HepG2 (cell line): ENCODE measurements around the gene ZNF148. TPM values are rescaled to one million over a fixed set of nuclear protein-coding genes. Genes with fewer than 3 reads are reported as not detected.

Experiments used
- ATAC-seq: fragments of 200-7000 bp; cut with Tn5 transposase; 3 replicates; pipeline ENCODE4 v1.9.1; 2020; ENCODE audit warnings: mild to moderate bottlenecking, moderate library complexity
- BruUV-seq: library from RNA; stranded (reverse); fragments of 400-500 nt; replicated peaks from 2 replicates; lab custom pipeline; 2021; lab: Mats Ljungman, UMichigan
- CTCF ChIA-PET: fragments of 300-600 bp; formaldehyde crosslinking; extraction: SDS; loops from one replicate; lab custom pipeline; 2021; ENCODE audit warnings: low total read pairs, inconsistent platforms, low intra/inter-chr PET ratio; lab: Yijun Ruan, JAX
- POLR2A ChIA-PET: fragments of 350-600 bp; sonication (Branson Sonifier 250); formaldehyde crosslinking; loops from one replicate; lab custom pipeline; 2020; ENCODE audit warnings: antibody characterized with exemption, inconsistent platforms; lab: Yijun Ruan, JAX
- DNase-seq: peaks from one replicate; pipeline ENCODE4 v3.0.0-alpha.2; 2015; ENCODE audit warnings: low spot score
- FAIRE-seq: peaks from 3 replicates; lab custom pipeline; 2011; peaks lifted over from hg19 to GRCh38; lab: Jason Lieb, UNC
- H2AFZ ChIP-seq: one replicate; pipeline ENCODE4 v1.6.1; 2011; ENCODE audit warnings: low read length, inconsistent platforms
- H3K27ac ChIP-seq: fragments of 300-600 bp; 3 replicates; pipeline ENCODE4 v1.8.0; 2011; ENCODE audit warnings: mixed run types, mild to moderate bottlenecking, mixed read lengths, low read length, inconsistent platforms; ENCODE audit not compliant: insufficient read depth; ENCODE audit errors: extremely low read length
- H3K27me3 ChIP-seq, 2 experiments: fragments of 200-600 bp in 1 of 2; 2 replicates in 1 of 2; 3 replicates in 1 of 2; pipeline versions ENCODE4 v1.6.0 to v1.8.0; 2011; ENCODE audit warnings: low read length in 2 of 2, mild to moderate bottlenecking in 2 of 2, moderate library complexity in 2 of 2, inconsistent platforms in 1 of 2; ENCODE audit not compliant: insufficient read depth in 2 of 2, control insufficient read depth in 1 of 2
- H3K36me3 ChIP-seq, 2 experiments: fragments of 200-600 bp in 1 of 2; replicated peaks in 1 of 2; 2 replicates in 1 of 2; 3 replicates in 1 of 2; pipeline versions ENCODE4 v1.5.1 to v1.8.0; 2011; ENCODE audit warnings: low read length in 2 of 2, inconsistent platforms in 1 of 2; ENCODE audit not compliant: insufficient read depth in 2 of 2, control insufficient read depth in 1 of 2
- H3K4me1 ChIP-seq: 2 replicates; pipeline ENCODE4 v1.5.1; 2012; ENCODE audit warnings: low read length, inconsistent platforms; ENCODE audit not compliant: insufficient read depth
- H3K4me2 ChIP-seq: 2 replicates; pipeline ENCODE4 v1.6.0; 2011; ENCODE audit warnings: low read depth, low read length, inconsistent platforms
- H3K4me3 ChIP-seq, 3 experiments: fragments of 200-600 bp in 1 of 3; sonication (generic), shearing (Covaris generic) in 1 of 3; replicated peaks in 1 of 3; 2 replicates each; pipeline ENCODE4 v1.5.1; 2011 to 2016; ENCODE audit warnings: low read length in 3 of 3, inconsistent platforms in 2 of 3, low read depth in 2 of 3, mild to moderate bottlenecking in 2 of 3, control low read depth in 1 of 3, mixed read lengths in 1 of 3; ENCODE audit not compliant: insufficient read depth in 1 of 3
- H3K79me2 ChIP-seq: one replicate; pipeline ENCODE4 v1.6.1; 2011; ENCODE audit warnings: low read length, inconsistent platforms; ENCODE audit not compliant: insufficient read depth
- H3K9ac ChIP-seq: 2 replicates; pipeline ENCODE4 v1.6.0; 2011; ENCODE audit warnings: mild to moderate bottlenecking, low read depth, low read length, inconsistent platforms; ENCODE audit not compliant: insufficient read depth
- H3K9me3 ChIP-seq: 2 replicates; pipeline ENCODE4 v1.5.1; 2012; ENCODE audit warnings: mild to moderate bottlenecking, low read length
- H4K20me1 ChIP-seq: 2 replicates; pipeline ENCODE4 v1.6.0; 2011; ENCODE audit warnings: inconsistent platforms, mild to moderate bottlenecking, low read length, moderate library complexity; ENCODE audit not compliant: insufficient read depth
- CREB1 ChIP-seq, 2 experiments: fragments of 450-650 bp in 1 of 2; IDR thresholded peaks; 2 replicates each; pipeline ENCODE4 v1.6.1; 2016 to 2017; ENCODE audit warnings: control low read depth in 1 of 2, mild to moderate bottlenecking in 1 of 2, missing compliant biosample characterization in 1 of 2, missing genetic modification characterization in 1 of 2
- NAIF1 ChIP-seq: sonication (generic); formaldehyde crosslinking; IDR thresholded peaks from 2 replicates; pipeline ENCODE4 v1.5.0; 2020; ENCODE audit warnings: mild to moderate bottlenecking, missing genetic modification reagents, borderline replicate concordance
- TGIF2 ChIP-seq: IDR thresholded peaks from 2 replicates; pipeline ENCODE4 v1.6.1; 2016; ENCODE audit warnings: control low read depth, missing compliant biosample characterization
- THRA ChIP-seq: sonication (generic); formaldehyde crosslinking; IDR thresholded peaks from 2 replicates; pipeline ENCODE4 v1.4.0; 2020; ENCODE audit warnings: missing genetic modification reagents, borderline replicate concordance
- TRAFD1 ChIP-seq: sonication (generic); formaldehyde crosslinking; IDR thresholded peaks from 2 replicates; pipeline ENCODE4 v1.5.1; 2020; ENCODE audit warnings: missing genetic modification reagents, mild to moderate bottlenecking, borderline replicate concordance
- ZBTB3 ChIP-seq: sonication (generic); formaldehyde crosslinking; IDR thresholded peaks from 2 replicates; pipeline ENCODE4 v1.4.0; 2020; ENCODE audit warnings: low read depth, mild to moderate bottlenecking, moderate library complexity, missing genetic modification reagents, borderline replicate concordance
- ZNF709 ChIP-seq: sonication (generic); formaldehyde crosslinking; IDR thresholded peaks from 2 replicates; pipeline ENCODE4 v1.5.0; 2020; ENCODE audit warnings: mild to moderate bottlenecking, missing genetic modification reagents
- WGBS: methylation state at CpG from one replicate; pipeline ENCODE4 v1.1.6; 2017; ENCODE audit warnings: low lambda C conversion rate; 5-methylcytosine and 5-hydroxymethylcytosine counted together
- in situ Hi-C: cut with HindIII; loops from 2 replicates; pipeline ENCODE4 v1.10.0; 2017; ENCODE audit warnings: low pct_unique_long_range_greater_than_20kb; ENCODE audit not compliant: extremely low pct_ligation_motif_present
- intact Hi-C: fragments of 100-400 bp; cut with micrococcal nuclease; formaldehyde crosslinking; loops from one replicate; pipeline ENCODE4 v1.10.0; 2022; ENCODE audit not compliant: unreplicated experiment
- polyA plus RNA-seq, 8 experiments: library from polyadenylated mRNA; depleted of rRNA in 3 of 8; stranded (reverse) in 7 of 8; unstranded in 1 of 8; fragments of >200 nt; fragmentation: Illumina TruSeq in 4 of 8; extraction: Trizol in 4 of 8; gene quantifications; 2 replicates each; pipeline versions ENCODE4 v1.2.1 to v1.2.3, GENCODE V29; 2011 to 2016; ENCODE audit warnings: low read depth in 4 of 8, missing spikeins in 1 of 8, mixed read lengths in 1 of 8; ENCODE audit not compliant: insufficient read depth in 1 of 8
- total RNA-seq, 5 experiments: library from RNA; depleted of rRNA; stranded (reverse); fragments of >200 nt; fragmentation: Illumina TruSeq; extraction: Trizol; gene quantifications; 2 replicates each; pipeline ENCODE4 v1.2.3, GENCODE V29; 2016; ENCODE audit warnings: low read depth in 1 of 5

Gene ZNF148
- total and polyA plus RNA-seq, 2 of the 13 experiments (the other 11 are each of a cell fraction or from before 2014, with no cell fraction given), result 10.6 to 36.1 TPM

- in situ Hi-C loops, result no loop called here
- Histone ChIP-seq H3K9me3 (no peaks in the 10 kb centered on the region), H3K9ac (no peak overlapping the region)
- TF ChIP-seq TGIF2 (CRISPR knock-in tag) (no peak), NAIF1 (CRISPR knock-in tag) (no peak), ZNF709 (CRISPR knock-in tag) (no peak), CREB1 (IDR thresholded peaks at IDR 0.05) (no peak), CREB1 (CRISPR knock-in tag; IDR thresholded peaks at IDR 0.05) (no peak), THRA (CRISPR knock-in tag) (no peak), TRAFD1 (CRISPR knock-in tag) (no peak), ZBTB3 (CRISPR knock-in tag) (no peak)
- TF ChIP-seq, all 625 proteins: peak for 0
- FAIRE-seq, result no peak
- ChIA-PET CTCF (no interaction called here), POLR2A (no interaction called here)
- H3K27ac ChIP-seq, result no peak overlapping the region
- H3K27me3 ChIP-seq, result no peaks in the 10 kb centered on the region
- intact Hi-C loops, result no loop called here
- no peak overlapping the region for H2AFZ ChIP-seq
- ATAC-seq, result no peak
- H3K4me2 ChIP-seq, result no peak overlapping the region
- H4K20me1 ChIP-seq, result no peaks in the 10 kb centered on the region
- 97% methylated on average over 4 of the region's 4 CpGs for WGBS
- BruUV-seq, result no TSS peak
- DNase-seq, result no peak
- no peaks in the 10 kb centered on the region for H3K79me2 ChIP-seq
- H3K36me3 ChIP-seq, result peaks cover 2 to 3% of the 10 kb centered on the region in 2 experiments; a peak in 1 of 5 replicates
- H3K4me3 ChIP-seq, result no peak overlapping the region
- H3K4me1 ChIP-seq, result no peaks in the 10 kb centered on the region
These were observed 117.6 kb downstream of the ZNF148 start for GRCh38 chr3:125257536-125257935.
